ENCODE measurements around the gene GPATCH4. TPM values are rescaled to one million over a fixed set of nuclear protein-coding genes. Genes with fewer than 3 reads are reported as not detected.

The GPATCH4 gene
- total RNA-seq, 1 donor from 2014 or later: 22.4 TPM

GRCh38 chr1:156586892-156587477, 14.3 kb downstream of the GPATCH4 start:
- ATAC-seq (peak; percentile 58), DNase-seq (no peak)
- Histone ChIP-seq H3K4me3 (no peak overlapping the region), H3K4me1 (peaks cover 4% of the 10 kb centered on the region), H3K36me3 (no peaks in the 10 kb centered on the region), H3K9me3 (no peaks in the 10 kb centered on the region), H3K27me3 (no peaks in the 10 kb centered on the region), H3K27ac (no peak overlapping the region)
- intact Hi-C loops (cut with DNase I): no loop called here
- no peak for TF ChIP-seq CTCF (IDR thresholded peaks at IDR 0.05)

GRCh38 chr1:156586323-156586722, 15.0 kb downstream of the GPATCH4 start:
- intact Hi-C loops (cut with DNase I): no loop called here
- ATAC-seq (no peak), DNase-seq (no peak)
- Histone ChIP-seq H3K4me1 (peaks cover 4% of the 10 kb centered on the region), H3K4me3 (no peak overlapping the region), H3K9me3 (no peaks in the 10 kb centered on the region), H3K36me3 (no peaks in the 10 kb centered on the region), H3K27me3 (no peaks in the 10 kb centered on the region), H3K27ac (no peak overlapping the region)
- no peak for TF ChIP-seq CTCF (IDR thresholded peaks at IDR 0.05)

- ATAC-seq (no peak), DNase-seq (no peak)
- H3K27me3 ChIP-seq: no peaks in the 10 kb centered on the region
- H3K4me3 ChIP-seq: no peak overlapping the region
- H3K36me3 ChIP-seq: no peaks in the 10 kb centered on the region
- H3K9me3 ChIP-seq: no peaks in the 10 kb centered on the region
- no peak for TF ChIP-seq CTCF (IDR thresholded peaks at IDR 0.05)
- intact Hi-C loops (cut with DNase I): no loop called here
- H3K27ac ChIP-seq: no peak overlapping the region
- H3K4me1 ChIP-seq: no peaks in the 10 kb centered on the region
These were observed 16.5 kb downstream of the GPATCH4 start for GRCh38 chr1:156584813-156585212.

- H3K4me1 ChIP-seq: no peaks in the 10 kb centered on the region
- DNase-seq (no peak), ATAC-seq (peak; percentile 82)
- H3K36me3 ChIP-seq: no peaks in the 10 kb centered on the region
- TF ChIP-seq CTCF (IDR thresholded peaks at IDR 0.05): peak; percentile 97
- intact Hi-C loops (cut with DNase I): no loop called here
- no peaks in the 10 kb centered on the region for H3K9me3 ChIP-seq
- H3K27ac ChIP-seq: no peak overlapping the region
- H3K27me3 ChIP-seq: no peaks in the 10 kb centered on the region
- no peak overlapping the region for H3K4me3 ChIP-seq
These were observed 17.3 kb downstream of the GPATCH4 start for GRCh38 chr1:156583821-156584622.

- Histone ChIP-seq H3K36me3 (no peaks in the 10 kb centered on the region), H3K9me3 (no peaks in the 10 kb centered on the region), H3K27ac (no peak overlapping the region), H3K4me1 (no peaks in the 10 kb centered on the region), H3K4me3 (no peak overlapping the region), H3K27me3 (no peaks in the 10 kb centered on the region)
- intact Hi-C loops (cut with DNase I): no loop called here
- TF ChIP-seq CTCF (IDR thresholded peaks at IDR 0.05): no peak
- ATAC-seq: no peak
- no peak for DNase-seq
These were observed 18.8 kb downstream of the GPATCH4 start for GRCh38 chr1:156582388-156583017.
